NCI-H2107 treated with DMSO at 0.1 percent for 48 hours (cell line): ENCODE measurements around the gene TSPAN15.

Experiments
- DNase-seq: peaks from one replicate; lab custom pipeline; 2025; ENCODE audit not compliant: unreplicated experiment; lab: John Stamatoyannopoulos, UW

TSPAN15 gene

GRCh38 chr10:69416695-69417094, 34.6 kb upstream of the TSPAN15 start, which contains the start of gene TACR2:
Gene TACR2 (minus strand): TSS chr10:69416918. CDS start chr10:69416323, 595 bp downstream.
- DNase-seq: no peak

GRCh38 chr10:69417542-69417941, 33.7 kb upstream of the TSPAN15 start:
- no peak for DNase-seq

DNA sequence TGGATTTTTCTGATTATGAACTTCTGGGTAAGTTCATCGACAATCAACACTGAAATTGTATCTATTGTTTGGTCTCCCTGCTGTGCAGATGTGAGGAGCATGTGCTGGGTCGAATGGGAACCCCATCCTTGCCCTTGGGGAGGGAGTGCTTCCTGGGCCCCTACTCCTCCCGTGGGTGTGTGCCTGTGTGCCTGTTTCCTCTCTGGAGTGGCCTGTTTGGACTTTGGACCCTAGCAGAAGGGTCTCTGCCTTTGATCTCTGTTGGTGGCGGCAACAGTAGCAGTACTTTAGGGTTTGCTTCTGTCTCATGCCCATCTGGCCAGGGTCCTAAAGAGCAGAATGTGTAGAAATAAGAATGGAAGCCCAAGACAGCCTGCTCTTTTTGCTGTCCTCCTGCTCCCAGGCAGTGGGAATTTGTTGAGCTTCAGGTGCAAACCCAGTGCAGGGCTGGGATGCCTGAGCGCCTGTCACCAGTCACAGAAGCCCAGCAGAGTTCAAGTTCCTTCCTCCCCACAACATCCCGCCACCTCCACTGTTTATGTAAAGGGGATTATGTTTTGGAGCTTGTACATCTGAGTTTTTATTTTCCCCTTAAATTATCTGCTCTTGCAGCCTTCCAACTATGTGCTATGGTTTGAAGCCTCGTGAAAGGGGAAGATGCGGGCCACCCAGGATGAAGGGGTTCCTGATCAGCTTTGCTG, 33.1 kb upstream of the TSPAN15 start:
- DNase-seq: no peak

DNA sequence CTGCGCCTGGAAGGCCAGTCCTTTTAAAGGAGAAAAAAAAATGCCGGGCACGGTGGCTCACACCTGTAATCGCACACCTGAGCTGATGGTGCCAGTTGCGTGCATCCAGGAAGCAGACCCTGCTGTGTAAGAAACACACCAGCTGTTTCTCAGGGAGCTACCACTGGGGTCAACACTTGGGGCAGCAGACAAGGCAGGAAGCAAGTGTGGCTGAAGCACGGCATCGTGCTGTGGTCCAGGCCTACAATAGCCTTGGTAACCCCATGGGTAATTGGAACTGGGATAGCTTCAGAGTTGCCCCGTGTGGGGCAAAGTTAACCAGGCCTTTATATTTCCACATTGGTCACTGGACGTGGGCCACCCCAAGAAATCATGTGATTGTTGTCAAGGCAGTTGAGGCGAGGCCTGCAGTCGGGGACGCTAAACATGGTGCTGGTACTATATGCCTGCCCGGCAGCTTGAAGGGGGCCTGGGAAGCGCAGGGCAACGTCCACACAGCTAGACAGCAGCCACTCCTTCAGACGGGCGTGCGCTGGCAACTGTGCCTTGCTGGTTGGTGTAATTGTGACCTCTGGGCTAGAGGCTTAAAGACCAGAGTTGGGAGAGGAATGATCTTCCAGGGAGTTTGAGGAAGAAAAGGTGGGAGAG, 32.0 kb upstream of the TSPAN15 start:
- no peak for DNase-seq

DNA sequence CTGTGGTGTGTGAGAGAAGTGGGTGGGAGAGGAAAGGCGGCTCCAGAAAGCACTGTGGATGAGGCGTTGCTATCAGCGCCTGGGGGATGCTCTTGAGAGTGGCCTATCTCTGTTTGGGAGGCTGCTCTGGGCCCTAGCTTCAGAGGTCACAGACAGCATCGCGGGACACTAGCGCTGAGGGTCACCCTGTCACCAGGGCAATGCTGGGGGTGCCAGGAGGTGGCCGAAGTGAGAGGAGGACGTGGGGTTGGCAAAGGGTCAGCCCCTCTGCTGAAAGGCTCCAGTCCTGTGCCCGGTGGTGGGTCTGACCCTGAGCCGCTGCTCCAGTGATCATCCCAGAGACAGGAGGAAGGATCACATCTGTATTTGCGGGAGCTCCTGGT, 31.5 kb upstream of the TSPAN15 start:
- DNase-seq: no peak

- DNase-seq: peak; percentile 26
These were observed 29.5 kb upstream of the TSPAN15 start for GRCh38 chr10:69421611-69422308.

GRCh38 chr10:69422676-69423075, 28.6 kb upstream of the TSPAN15 start:
- no peak for DNase-seq

DNA sequence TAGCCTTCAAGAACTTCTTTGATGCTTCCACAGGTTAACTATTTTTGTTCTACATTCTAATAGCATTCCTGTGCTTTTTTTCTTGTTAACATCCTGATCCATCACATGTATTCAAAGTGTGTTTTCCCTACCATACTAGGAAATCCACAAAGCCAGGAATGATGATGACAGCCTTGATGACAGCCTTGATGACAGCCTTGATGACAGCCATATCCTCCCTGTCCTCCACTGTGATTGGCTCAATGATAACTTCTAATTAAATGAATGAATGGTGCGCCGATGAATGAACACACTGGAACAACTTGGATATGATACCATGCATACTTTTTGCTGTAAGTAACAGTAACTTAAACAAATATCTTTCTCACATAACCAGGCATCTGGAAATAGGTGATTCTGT, 26.2 kb upstream of the TSPAN15 start:
- no peak for DNase-seq

- no peak for DNase-seq
These were observed 25.6 kb upstream of the TSPAN15 start for GRCh38 chr10:69425511-69426298.

DNA sequence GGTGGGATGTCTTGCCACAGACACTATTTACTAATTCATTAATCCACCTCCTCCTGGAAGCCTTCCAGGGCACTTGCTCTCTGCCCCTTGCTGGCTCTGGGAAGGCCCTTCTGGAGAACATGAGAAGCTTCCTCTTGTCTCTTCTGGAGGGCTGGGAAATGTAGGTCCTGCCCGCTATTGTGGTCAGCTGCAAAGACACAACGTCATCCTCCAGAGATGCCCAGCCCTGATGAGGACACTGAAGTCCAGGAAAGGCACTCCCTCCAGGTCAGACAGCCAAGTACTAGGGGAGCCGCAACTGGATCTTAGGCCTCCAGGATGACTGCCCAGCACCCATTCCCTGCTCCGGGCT, 24.9 kb upstream of the TSPAN15 start:
- DNase-seq: no peak

DNA sequence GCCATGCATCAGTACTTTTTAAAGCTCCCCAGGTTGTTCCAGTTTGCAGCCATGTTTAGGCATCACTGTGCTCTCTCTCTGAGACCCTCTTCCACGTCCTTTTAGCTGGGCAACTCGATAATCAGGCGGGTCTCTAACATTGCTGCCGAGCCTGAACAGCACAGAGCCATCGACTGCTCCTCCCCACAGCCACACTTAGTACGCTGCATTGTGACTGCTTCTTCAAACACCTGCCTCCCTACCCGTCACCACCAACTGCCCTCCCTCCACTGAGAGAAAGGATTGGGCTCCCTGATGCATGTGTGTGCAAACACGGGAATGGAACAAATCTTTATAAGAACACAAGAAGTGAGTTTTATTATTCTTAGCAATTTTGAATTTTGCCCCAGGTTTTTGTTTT, 23.1 kb upstream of the TSPAN15 start:
- DNase-seq: peak; percentile 78

DNA sequence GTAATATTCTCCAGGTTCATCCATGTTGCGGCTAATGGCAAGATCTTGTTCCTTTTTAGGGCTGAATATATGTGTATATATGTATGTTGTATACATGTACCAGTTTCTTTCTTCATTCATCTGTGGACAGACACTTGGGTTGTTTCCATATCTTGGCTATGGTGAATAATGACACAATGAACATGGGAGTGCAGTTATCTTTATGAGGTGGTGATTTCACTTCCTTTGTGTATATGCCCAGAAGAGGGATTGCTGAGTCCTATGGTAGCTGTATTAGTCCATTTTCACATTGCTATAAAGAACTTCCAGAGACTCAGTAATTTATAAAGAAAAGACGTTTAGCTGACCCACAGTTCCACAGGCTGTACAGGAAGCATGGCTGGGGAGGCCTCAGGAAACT, 17.1 kb upstream of the TSPAN15 start:
- no peak for DNase-seq

DNA sequence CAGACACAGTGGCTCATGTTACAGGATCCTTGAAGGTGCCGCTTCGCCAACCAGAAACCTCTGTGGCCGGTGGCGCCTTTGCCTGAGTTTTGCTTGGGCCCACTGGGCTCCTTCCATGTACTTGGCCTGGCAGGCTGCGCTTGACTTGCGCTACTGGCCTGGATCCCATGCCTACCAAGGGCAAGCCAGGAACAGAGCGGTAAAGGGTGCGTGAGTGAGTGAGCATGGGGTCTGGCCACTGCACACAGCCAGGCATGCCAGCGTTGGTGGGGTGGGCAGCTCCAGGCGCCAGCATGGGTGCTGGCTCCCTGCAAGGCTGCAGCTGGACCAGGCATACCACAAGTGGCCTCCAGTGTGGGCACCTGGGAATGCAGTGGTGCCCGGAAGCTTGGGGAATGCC, 16.3 kb upstream of the TSPAN15 start:
- DNase-seq: no peak

GRCh38 chr10:69435966-69436520, 15.2 kb upstream of the TSPAN15 start:
- DNase-seq: no peak

DNA sequence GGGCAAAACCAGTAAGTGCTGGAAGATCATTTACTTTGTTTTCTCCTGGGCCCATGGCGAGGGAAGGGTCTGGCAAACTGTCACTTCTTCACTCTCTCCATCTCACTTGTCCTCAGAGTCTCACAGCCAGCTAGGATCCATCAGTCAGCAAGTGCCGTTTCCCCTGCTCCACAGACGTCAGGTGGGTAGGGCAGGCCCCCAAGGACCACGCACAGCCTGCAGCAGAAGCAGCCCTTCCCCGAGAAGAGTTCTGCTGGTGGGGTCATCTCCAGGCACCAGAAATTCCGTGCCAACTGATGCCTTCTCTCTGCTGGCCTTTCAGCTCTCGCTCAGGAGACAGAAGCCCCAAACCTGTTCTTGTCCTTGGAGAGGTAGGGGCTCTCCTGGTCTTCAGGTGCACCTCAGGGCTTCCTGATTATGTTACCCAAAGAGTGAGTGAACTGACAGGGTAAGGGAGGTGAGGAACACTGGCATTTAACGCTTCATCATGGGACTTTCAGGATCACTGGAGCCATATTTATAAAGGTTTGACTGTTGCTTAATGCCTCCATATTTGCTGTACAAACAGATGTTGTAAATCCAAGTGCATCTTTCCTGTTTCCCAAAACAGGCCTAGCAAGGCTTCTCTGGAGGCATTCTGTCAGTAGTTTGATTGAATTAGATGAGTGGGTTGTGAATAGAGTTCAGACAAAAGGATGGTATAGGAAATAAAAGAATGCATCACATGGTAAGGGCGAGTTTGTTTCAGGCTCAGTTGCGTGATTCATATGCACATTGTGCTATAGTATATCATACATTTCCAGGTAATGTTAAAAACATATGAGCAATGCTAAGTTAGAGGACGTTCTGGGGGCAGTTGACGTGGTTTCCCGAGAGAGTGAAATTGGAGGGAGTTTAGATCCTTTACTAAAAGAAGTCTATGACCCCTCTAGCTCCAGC, 13.7 kb upstream of the TSPAN15 start:
- no peak for DNase-seq

- DNase-seq: no peak
These were observed 12.5 kb upstream of the TSPAN15 start for GRCh38 chr10:69438536-69439349.

GRCh38 chr10:69439350-69439739, 11.9 kb upstream of the TSPAN15 start:
- DNase-seq: no peak

DNA sequence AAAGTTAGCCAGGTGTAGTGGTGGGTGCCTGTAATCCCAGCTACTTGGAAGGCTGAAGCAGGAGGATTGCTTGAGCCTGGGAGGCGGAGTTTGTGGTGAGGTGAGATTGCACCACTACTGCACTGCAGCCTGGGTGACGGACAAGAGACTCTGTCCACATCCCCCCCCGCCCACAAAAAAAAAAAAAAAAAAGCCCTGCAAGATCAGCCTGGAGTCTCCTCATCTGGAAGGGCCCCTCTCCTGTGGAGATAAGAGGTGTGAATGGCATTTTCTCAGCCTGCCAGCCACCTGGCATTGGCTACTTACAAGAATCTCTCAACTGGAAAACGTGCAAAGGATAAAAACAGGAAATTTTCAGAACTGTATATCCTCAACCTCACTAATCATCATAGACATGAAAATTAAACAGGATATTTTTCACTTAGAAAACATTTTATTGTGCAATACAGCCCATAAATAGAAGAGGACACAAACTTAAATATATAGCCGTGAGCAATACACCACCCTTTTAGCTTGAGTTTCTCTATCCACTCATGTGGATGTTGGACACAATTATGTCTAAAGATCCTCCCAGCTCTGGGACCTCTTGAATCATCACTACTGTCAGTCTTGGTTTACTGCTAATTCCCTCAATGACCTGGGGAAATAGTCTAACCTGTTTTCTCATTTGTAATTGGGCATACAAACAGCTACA, 11.3 kb upstream of the TSPAN15 start:
- DNase-seq: no peak

- no peak for DNase-seq
These were observed 7.9 kb upstream of the TSPAN15 start for GRCh38 chr10:69443354-69443753.
